ENCODE data around the gene FHL5. TPM values are rescaled to one million over a fixed set of nuclear protein-coding genes. Genes with fewer than 3 reads are reported as not detected.

The FHL5 gene
- total RNA-seq, 3 donors from 2014 or later (not counting 1 experiment from before 2014, with no cell fraction given): not detected

DNA sequence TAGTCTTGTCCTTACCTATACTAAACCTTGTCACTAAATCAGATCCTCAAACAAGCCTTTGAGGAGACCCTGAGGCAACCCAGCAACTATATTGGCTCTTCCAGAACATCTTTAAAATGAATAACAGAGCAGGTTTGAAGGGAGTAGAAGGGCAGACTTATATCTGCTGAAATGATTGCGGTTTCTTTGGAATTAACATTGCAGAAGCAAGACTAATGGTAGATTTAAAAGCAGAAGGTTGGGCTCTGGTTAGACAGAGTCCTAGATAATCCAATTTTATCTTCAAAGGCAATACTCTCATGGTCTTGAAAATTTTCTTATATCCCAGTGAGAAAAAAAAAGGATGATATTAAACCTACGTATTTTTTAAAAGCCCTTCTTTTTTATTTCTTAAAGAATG, 19.1 kb downstream of the FHL5 start:
- WGBS (ENCODE audit: insufficient coverage): 90% methylated on average over 1 of the region's 2 CpGs
- DNase-seq: no peak
- H3K4me3 ChIP-seq (ENCODE audit: low read length): no peak overlapping the region
- no peak for ATAC-seq
- H3K4me1 ChIP-seq (ENCODE audit: control insufficient read depth, insufficient read depth, low read length): no peaks in the 10 kb centered on the region
- H3K4me1 Mint-ChIP-seq: no peaks in the 10 kb centered on the region
- no peak overlapping the region for H3K4me3 Mint-ChIP-seq
- H3K9me3 ChIP-seq (ENCODE audit: control insufficient read depth, insufficient read depth, low read length): no peaks in the 10 kb centered on the region
- H3K27ac ChIP-seq (ENCODE audit: low read length): no peak overlapping the region
- TF ChIP-seq, protein P1, sequence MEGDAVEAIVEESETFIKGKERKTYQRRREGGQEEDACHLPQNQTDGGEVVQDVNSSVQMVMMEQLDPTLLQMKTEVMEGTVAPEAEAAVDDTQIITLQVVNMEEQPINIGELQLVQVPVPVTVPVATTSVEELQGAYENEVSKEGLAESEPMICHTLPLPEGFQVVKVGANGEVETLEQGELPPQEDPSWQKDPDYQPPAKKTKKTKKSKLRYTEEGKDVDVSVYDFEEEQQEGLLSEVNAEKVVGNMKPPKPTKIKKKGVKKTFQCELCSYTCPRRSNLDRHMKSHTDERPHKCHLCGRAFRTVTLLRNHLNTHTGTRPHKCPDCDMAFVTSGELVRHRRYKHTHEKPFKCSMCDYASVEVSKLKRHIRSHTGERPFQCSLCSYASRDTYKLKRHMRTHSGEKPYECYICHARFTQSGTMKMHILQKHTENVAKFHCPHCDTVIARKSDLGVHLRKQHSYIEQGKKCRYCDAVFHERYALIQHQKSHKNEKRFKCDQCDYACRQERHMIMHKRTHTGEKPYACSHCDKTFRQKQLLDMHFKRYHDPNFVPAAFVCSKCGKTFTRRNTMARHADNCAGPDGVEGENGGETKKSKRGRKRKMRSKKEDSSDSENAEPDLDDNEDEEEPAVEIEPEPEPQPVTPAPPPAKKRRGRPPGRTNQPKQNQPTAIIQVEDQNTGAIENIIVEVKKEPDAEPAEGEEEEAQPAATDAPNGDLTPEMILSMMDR (IDR thresholded peaks at IDR 0.05): no peak
- no peaks in the 10 kb centered on the region for H3K27me3 ChIP-seq (ENCODE audit: control insufficient read depth, insufficient read depth, low read length)
- intact Hi-C loops (cut with micrococcal nuclease): no loop called here
- no peak overlapping the region for H3K27ac Mint-ChIP-seq
- H3K36me3 Mint-ChIP-seq: no peaks in the 10 kb centered on the region
- H3K27me3 Mint-ChIP-seq (ENCODE audit: low read depth in 2 of 2): peaks cover 0 to 5% of the 10 kb centered on the region in 2 donors
- H3K36me3 ChIP-seq (ENCODE audit: control insufficient read depth, insufficient read depth, low read length): no peaks in the 10 kb centered on the region
- H3K9me3 Mint-ChIP-seq: peaks cover 3 to 4% of the 10 kb centered on the region in 2 donors

DNA sequence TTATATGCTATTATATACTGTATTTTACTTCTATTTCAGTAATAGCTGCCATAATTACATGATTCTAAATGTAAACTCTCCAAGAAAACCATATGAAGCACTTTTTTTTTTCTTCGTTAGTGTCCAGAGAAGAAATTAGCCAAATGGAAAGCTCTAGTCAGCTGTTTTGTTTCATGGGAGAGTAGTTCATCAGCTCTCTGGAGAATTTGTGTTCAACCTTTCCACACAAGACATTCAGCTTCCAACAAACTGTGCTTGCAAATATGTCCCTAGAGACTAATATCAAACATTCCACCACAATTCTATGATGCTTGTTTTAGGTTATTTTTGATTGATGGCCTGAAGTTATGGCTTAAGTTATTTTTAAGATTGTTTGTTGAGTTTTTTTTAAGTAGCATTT, 19.5 kb downstream of the FHL5 start:
- Mint-ChIP-seq H3K4me1 (no peaks in the 10 kb centered on the region), H3K36me3 (no peaks in the 10 kb centered on the region), H3K27me3 (ENCODE audit: low read depth in 2 of 2) (peaks cover 0 to 5% of the 10 kb centered on the region in 2 donors), H3K9me3 (peaks cover 3 to 4% of the 10 kb centered on the region in 2 donors), H3K27ac (no peak overlapping the region), H3K4me3 (no peak overlapping the region)
- H3K27me3 ChIP-seq (ENCODE audit: control insufficient read depth, insufficient read depth, low read length): no peaks in the 10 kb centered on the region
- no peaks in the 10 kb centered on the region for H3K9me3 ChIP-seq (ENCODE audit: control insufficient read depth, insufficient read depth, low read length)
- intact Hi-C loops (cut with micrococcal nuclease): no loop called here
- no peaks in the 10 kb centered on the region for H3K36me3 ChIP-seq (ENCODE audit: control insufficient read depth, insufficient read depth, low read length)
- TF ChIP-seq, protein P1 (IDR thresholded peaks at IDR 0.05): no peak
- DNase-seq (no peak), ATAC-seq (no peak)
- no CpG with 5 or more reads among the region's 1 CpG for WGBS (ENCODE audit: insufficient coverage)
- H3K4me1 ChIP-seq (ENCODE audit: control insufficient read depth, insufficient read depth, low read length): no peaks in the 10 kb centered on the region
- no peak overlapping the region for H3K27ac ChIP-seq (ENCODE audit: low read length)
- no peak overlapping the region for H3K4me3 ChIP-seq (ENCODE audit: low read length)

DNA sequence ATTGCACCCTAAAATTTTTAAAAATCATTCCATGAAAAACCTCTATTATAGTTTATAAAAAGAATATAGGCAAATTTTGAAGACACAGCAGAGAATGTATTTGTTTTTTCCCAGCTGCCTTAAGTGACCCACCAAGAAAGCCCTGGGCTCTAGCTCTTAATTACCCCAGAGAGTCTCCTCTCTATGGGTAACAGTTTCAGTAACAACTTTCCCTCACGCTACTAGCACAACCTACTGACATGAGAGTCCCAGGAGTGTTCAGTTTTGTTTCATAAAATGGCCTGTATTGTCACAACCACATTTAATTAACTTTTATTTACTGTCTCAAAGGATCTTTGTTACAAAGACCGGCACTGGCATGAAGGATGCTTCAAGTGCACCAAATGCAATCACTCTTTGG, 41.5 kb downstream of the FHL5 start:
- no peak for DNase-seq
- Histone ChIP-seq H3K27me3 (ENCODE audit: control insufficient read depth, insufficient read depth, low read length) (no peaks in the 10 kb centered on the region), H3K4me3 (ENCODE audit: low read length) (no peak overlapping the region), H3K27ac (ENCODE audit: low read length) (no peak overlapping the region), H3K9me3 (ENCODE audit: control insufficient read depth, insufficient read depth, low read length) (no peaks in the 10 kb centered on the region), H3K36me3 (ENCODE audit: control insufficient read depth, insufficient read depth, low read length) (no peaks in the 10 kb centered on the region), H3K4me1 (ENCODE audit: control insufficient read depth, insufficient read depth, low read length) (no peaks in the 10 kb centered on the region)
- intact Hi-C loops (cut with micrococcal nuclease): no loop called here
- Mint-ChIP-seq H3K9me3 (peaks cover 0 to 4% of the 10 kb centered on the region in 2 donors), H3K27ac (no peak overlapping the region), H3K4me1 (no peaks in the 10 kb centered on the region), H3K4me3 (no peak overlapping the region), H3K36me3 (no peaks in the 10 kb centered on the region), H3K27me3 (ENCODE audit: low read depth in 2 of 2) (peaks cover 3 to 5% of the 10 kb centered on the region in 2 donors)
- ATAC-seq: no peak
- WGBS (ENCODE audit: insufficient coverage): 92% methylated on average over 2 of the region's 2 CpGs
- TF ChIP-seq, protein P1 (IDR thresholded peaks at IDR 0.05): no peak

DNA sequence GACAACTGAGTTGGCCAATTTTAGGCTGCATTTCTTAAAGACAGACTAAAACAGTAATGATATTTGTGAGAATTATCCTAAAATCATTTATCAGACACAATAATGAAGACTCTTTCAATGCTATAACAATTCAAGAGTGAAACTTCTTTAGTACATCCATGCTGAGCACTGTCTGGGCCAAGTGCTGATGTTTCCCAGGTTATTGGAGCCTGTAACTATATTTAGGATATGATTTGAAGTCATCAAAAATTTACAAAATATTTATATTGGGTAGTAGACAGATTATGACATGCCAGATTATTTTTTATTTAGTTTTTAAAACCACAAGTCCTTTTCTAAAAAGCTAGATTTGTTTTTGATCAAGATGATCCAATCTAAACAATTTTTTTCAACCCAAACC, 45.1 kb downstream of the FHL5 start:
- no peaks in the 10 kb centered on the region for H3K4me1 ChIP-seq (ENCODE audit: control insufficient read depth, insufficient read depth, low read length)
- intact Hi-C loops (cut with micrococcal nuclease): no loop called here
- no peak overlapping the region for H3K4me3 ChIP-seq (ENCODE audit: low read length)
- H3K9me3 ChIP-seq (ENCODE audit: control insufficient read depth, insufficient read depth, low read length): no peaks in the 10 kb centered on the region
- no peaks in the 10 kb centered on the region for H3K27me3 ChIP-seq (ENCODE audit: control insufficient read depth, insufficient read depth, low read length)
- TF ChIP-seq, protein P1 (IDR thresholded peaks at IDR 0.05): no peak
- H3K36me3 ChIP-seq (ENCODE audit: control insufficient read depth, insufficient read depth, low read length): no peaks in the 10 kb centered on the region
- peaks cover 0 to 2% of the 10 kb centered on the region in 2 donors for H3K9me3 Mint-ChIP-seq
- H3K4me1 Mint-ChIP-seq: no peaks in the 10 kb centered on the region
- peaks cover 3 to 5% of the 10 kb centered on the region in 2 donors for H3K27me3 Mint-ChIP-seq (ENCODE audit: low read depth in 2 of 2)
- DNase-seq (no peak), ATAC-seq (no peak)
- no peak overlapping the region for H3K4me3 Mint-ChIP-seq
- H3K36me3 Mint-ChIP-seq: no peaks in the 10 kb centered on the region
- H3K27ac ChIP-seq (ENCODE audit: low read length): no peak overlapping the region
- no peak overlapping the region for H3K27ac Mint-ChIP-seq

Data from natural killer cell (primary cell).